Measurements from ENCODE around the gene EMILIN2.

- no peak for TF ChIP-seq CTCF (IDR thresholded peaks at IDR 0.05 in 8 of 11, conservative IDR thresholded peaks at IDR 0.05 in 3 of 11)
- no peak for TF ChIP-seq POLR2AphosphoS5 (IDR thresholded peaks at IDR 0.05)
Observed at GRCh38 chr18:2895391-2895790, 48.6 kb downstream of the EMILIN2 start.

All from spleen (tissue), 7 donors.